Muscle layer of duodenum (tissue), 2 donors: ENCODE measurements around the gene AFTPH.

Source experiments
- H3K27ac ChIP-seq: one replicate; pipeline ENCODE4 v1.7.0; 2013; ENCODE audit warnings: mild to moderate bottlenecking, low read length
- H3K27me3 ChIP-seq: one replicate; pipeline ENCODE4 v1.7.0; 2013; ENCODE audit warnings: low read depth, mild to moderate bottlenecking, control low read depth, low read length
- H3K36me3 ChIP-seq, 2 donors: one replicate each; pipeline ENCODE4 v1.7.0; 2013; ENCODE audit warnings: low read length in 2 of 2, control low read depth in 1 of 2, mild to moderate bottlenecking in 1 of 2; ENCODE audit not compliant: insufficient read depth in 2 of 2, control insufficient read depth in 1 of 2
- H3K4me1 ChIP-seq, 2 donors: one replicate each; pipeline ENCODE4 v1.7.0; 2013; ENCODE audit warnings: low read length in 2 of 2, mild to moderate bottlenecking in 2 of 2, control low read depth in 1 of 2, moderate library complexity in 1 of 2; ENCODE audit not compliant: insufficient read depth in 2 of 2, control insufficient read depth in 1 of 2
- H3K4me3 ChIP-seq, 2 donors: one replicate each; pipeline ENCODE4 v1.7.0; 2013; ENCODE audit warnings: low read length in 2 of 2, low read depth in 1 of 2, mild to moderate bottlenecking in 1 of 2
- H3K9me3 ChIP-seq, 2 donors: one replicate each; pipeline ENCODE4 v1.7.0; 2013; ENCODE audit warnings: low read length in 2 of 2, control low read depth in 1 of 2, mild to moderate bottlenecking in 1 of 2; ENCODE audit not compliant: control insufficient read depth in 1 of 2
- donor health status: healthy.

Gene AFTPH

GRCh38 chr2:64622443-64623241, 98.5 kb downstream of the AFTPH start:
- Histone ChIP-seq H3K36me3 (no peaks in the 10 kb centered on the region), H3K4me1 (no peaks in the 10 kb centered on the region), H3K9me3 (no peaks in the 10 kb centered on the region), H3K27me3 (no peaks in the 10 kb centered on the region), H3K4me3 (no peak overlapping the region), H3K27ac (no peak overlapping the region)

DNA sequence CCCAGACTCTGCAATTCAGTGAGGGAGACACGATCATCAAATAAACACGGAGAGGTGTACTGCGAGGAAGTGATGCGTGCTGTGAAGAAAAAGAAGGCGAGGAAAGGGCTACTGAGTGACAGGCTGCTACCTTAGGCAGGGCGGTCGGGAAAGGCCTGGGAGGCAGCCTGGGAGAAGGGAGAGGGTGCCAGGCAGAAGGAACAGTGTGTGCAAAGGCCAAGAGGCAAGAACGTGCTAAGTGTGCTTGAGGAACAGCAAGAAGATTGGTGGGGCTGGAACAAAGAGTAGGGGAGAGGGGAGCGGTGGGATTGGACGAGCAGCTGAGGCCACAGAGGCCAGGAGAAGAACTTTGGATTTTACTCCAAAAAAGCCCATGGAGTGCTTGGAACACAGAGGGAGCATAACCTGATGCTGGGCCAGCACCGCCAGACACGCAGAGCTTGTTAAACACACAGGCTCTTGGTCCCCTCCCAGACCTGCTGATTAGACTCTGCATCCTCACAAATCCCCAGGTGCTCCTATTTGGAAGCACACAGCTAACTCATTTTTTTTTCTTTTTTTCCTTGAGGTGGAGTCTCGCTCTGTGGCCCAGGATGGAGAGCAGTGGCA, 99.2 kb downstream of the AFTPH start:
- Histone ChIP-seq H3K36me3 (no peaks in the 10 kb centered on the region), H3K27me3 (no peaks in the 10 kb centered on the region), H3K9me3 (no peaks in the 10 kb centered on the region), H3K4me3 (no peak overlapping the region), H3K27ac (no peak overlapping the region), H3K4me1 (no peaks in the 10 kb centered on the region)

- Histone ChIP-seq H3K27ac (no peak overlapping the region), H3K9me3 (no peaks in the 10 kb centered on the region), H3K27me3 (no peaks in the 10 kb centered on the region), H3K4me1 (peaks cover 0 to 3% of the 10 kb centered on the region in 2 donors), H3K4me3 (no peak overlapping the region), H3K36me3 (no peaks in the 10 kb centered on the region)
Observed at GRCh38 chr2:64624108-64624610, 100.0 kb downstream of the AFTPH start.

DNA sequence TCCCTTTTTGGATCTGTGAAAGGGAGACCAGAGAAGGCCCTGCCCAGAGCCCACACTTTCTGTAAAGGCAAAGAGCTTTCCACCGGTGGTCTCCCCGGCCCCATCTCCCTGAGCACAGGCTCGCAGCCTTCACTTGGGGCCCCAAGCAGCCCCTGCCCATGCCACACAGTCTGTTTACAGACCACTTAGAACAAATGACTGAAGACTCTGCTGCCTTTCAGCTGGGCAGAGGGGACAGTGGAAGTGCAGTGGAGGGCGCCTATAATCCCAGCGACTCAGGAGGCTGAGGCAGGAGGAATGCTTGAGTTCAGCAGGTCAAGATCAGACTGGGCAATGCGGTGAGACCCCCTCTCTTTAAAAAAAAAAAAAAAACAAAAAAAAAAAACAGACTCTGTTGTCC, 100.7 kb downstream of the AFTPH start:
- H3K36me3 ChIP-seq, result no peaks in the 10 kb centered on the region
- no peak overlapping the region for H3K4me3 ChIP-seq
- no peaks in the 10 kb centered on the region for H3K27me3 ChIP-seq
- no peaks in the 10 kb centered on the region for H3K9me3 ChIP-seq
- H3K27ac ChIP-seq, result no peak overlapping the region
- peaks cover 0 to 8% of the 10 kb centered on the region in 2 donors for H3K4me1 ChIP-seq

DNA sequence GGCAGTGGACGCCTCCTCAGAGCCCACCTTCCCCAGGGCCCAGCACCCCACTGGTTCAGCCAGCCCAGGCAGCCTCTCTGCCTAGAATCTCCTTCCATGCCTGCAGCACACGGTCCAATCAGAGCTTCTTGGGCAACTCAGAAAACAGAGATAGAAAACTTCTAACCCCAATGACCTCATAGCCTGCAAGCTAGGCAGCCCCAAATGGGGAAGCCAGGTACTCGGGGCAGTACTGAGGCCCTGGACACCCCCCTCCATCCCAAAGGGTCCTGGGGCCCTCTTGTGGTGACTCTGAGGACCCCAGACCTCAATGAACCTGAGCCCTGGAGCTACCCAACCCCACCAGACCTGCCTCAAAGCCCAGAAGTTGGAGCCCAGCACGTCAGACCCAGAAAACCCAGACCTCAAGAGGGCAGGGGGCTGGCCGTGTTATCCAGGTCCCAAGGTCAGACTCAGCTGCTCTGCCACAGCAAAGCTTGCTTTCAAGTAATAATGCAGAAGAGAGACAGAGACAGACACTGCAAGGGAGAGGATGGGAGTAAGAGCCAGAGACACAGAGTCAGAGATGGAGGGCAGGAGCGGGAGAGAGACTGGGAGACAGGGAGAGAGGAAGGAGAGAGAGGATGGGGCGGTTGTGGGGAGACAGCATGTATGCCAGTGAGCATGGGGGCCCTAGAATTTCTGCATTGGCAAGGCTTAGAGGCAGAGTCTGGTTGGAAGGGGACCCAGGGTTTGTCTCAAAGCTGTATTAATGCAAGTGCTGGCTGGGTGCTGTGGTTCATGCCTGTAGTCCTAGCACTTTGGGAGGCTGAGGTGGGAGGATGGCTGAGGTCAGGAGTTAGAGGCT, 101.4 kb downstream of the AFTPH start:
- Histone ChIP-seq H3K4me1 (peaks cover 0 to 8% of the 10 kb centered on the region in 2 donors), H3K9me3 (no peaks in the 10 kb centered on the region)

GRCh38 chr2:64626146-64626809, 102.2 kb downstream of the AFTPH start:
- no peak overlapping the region for H3K27ac ChIP-seq

More for the DNA sequence above, 101.4 kb downstream of the AFTPH start:
- no peaks in the 10 kb centered on the region for H3K27me3 ChIP-seq
- H3K27ac ChIP-seq, result no peak overlapping the region
- H3K4me3 ChIP-seq, result no peak overlapping the region
- H3K36me3 ChIP-seq, result peaks cover 0 to under 1% of the 10 kb centered on the region in 2 donors

GRCh38 chr2:64626963-64627760, 103.0 kb downstream of the AFTPH start:
- Histone ChIP-seq H3K27me3 (no peaks in the 10 kb centered on the region), H3K4me1 (peaks cover 0 to 8% of the 10 kb centered on the region in 2 donors), H3K27ac (no peak overlapping the region), H3K9me3 (no peaks in the 10 kb centered on the region), H3K4me3 (no peak overlapping the region), H3K36me3 (peaks cover 0 to 9% of the 10 kb centered on the region in 2 donors)

More at GRCh38 chr2:64626146-64626809, 102.2 kb downstream of the AFTPH start:
- Histone ChIP-seq H3K9me3 (no peaks in the 10 kb centered on the region), H3K4me1 (peaks cover 0 to 8% of the 10 kb centered on the region in 2 donors), H3K27me3 (no peaks in the 10 kb centered on the region), H3K36me3 (peaks cover 0 to 8% of the 10 kb centered on the region in 2 donors), H3K4me3 (no peak overlapping the region)

DNA sequence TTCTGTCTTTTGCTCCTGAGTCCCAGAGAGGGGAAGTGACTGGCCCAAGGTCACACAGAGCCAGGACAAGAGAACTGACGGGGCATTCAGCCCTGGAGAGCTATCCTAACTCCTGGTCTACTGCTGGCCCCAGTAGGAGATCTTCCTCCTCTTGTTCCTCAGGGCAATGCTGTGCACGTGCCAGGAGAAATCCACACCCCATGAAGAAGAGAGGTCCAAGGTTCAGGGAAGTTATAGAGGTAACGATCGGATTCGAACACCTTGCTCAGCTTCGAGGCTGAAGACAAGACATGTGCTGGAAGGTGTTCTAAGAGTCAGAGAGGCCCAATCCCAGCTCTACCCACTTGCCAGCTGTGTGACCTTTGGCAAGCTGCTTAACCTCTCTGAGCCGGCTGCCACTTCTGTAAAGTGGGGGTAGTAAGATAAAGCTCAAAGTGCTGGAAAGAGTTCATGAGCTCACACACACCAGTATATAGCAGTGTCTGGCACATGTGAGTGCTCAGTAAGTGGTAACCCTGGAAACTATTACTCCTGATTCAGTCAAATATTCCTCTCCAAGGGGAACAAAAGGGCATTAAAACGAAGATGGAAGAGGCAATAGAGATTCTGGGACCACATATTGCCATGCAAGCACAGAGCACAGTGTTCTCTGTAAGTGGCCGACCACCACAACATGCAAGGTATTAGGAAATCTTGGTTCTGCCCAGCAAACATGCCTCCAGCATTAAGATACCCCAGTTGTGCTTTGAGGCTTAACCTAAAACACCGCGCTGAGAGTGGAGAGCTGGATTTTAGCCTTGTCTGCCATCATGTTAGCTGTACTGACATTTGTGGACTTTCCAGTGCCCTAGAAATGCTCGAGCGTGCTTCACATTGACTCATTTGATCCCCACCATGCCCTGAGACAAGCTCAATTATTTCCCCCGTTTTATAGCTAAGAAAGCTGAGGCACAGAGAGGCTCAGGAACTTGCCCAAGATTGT, 104.0 kb downstream of the AFTPH start:
- Histone ChIP-seq H3K4me1 (peaks cover 0 to 14% of the 10 kb centered on the region in 2 donors), H3K9me3 (no peaks in the 10 kb centered on the region), H3K4me3 (no peak overlapping the region), H3K36me3 (peaks cover 0 to 9% of the 10 kb centered on the region in 2 donors), H3K27ac (no peak overlapping the region), H3K27me3 (no peaks in the 10 kb centered on the region)

DNA sequence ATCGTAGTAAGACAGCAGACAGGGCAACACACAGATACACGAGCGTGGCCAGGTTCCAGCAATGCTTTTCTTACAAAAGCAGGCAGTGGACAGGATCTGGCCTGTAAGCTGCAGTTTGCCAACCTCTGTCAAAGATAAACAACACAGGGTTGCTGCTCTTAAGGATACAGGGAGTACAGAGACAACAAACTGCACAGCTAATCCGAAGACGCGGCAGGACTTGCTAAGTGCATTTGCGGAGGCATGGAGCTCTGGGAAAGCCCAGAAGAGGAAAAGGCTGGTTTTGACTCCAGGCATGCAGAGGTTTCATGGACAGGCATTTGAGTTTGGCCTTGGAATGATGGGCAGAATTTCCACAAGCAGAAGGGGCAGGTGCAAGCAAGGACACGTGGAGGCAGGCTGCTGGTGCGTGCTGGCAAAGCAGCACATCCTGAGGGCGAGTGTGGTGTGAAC, 105.2 kb downstream of the AFTPH start:
- Histone ChIP-seq H3K4me3 (no peak overlapping the region), H3K9me3 (no peaks in the 10 kb centered on the region), H3K27ac (no peak overlapping the region), H3K27me3 (no peaks in the 10 kb centered on the region), H3K36me3 (peaks cover 3 to 12% of the 10 kb centered on the region in 2 donors), H3K4me1 (peaks cover 0 to 23% of the 10 kb centered on the region in 2 donors)
